GM18909 (cell line): Measurements from ENCODE around the gene ING2.
"Not testable (repeated sequence)": the region's sequence is repeated elsewhere in the genome, so short reads cannot be mapped to it uniquely, and the experiment has no call there.

ENCODE experiments used
- ATAC-seq: cut with Tn5 transposase; IDR thresholded peaks from one replicate; pipeline ENCODE4 v1.9.1; 2021; ENCODE audit warnings: mild to moderate bottlenecking; ENCODE audit not compliant: unreplicated experiment, poor library complexity

ING2 gene

DNA sequence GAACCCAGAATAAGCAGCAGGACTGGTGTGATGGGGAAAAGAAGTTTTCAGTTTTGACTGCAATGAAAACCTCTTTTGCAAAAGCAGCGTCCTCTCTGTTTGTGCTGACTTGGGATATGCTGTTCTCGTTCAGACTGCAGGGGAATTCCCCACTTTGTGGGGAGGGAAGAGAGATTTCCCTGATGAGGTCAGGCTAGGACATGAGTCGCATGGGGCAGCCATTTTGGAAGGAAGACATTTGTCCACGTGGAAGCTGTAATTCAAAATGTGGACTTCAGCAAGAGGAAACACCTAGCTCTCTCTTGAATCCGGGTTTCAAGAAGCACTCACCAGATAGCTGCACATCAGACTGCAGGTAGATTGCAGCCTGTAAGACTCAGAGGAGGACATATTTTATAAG lies 39.3 kb downstream of the ING2 start:
- no peak for ATAC-seq

DNA sequence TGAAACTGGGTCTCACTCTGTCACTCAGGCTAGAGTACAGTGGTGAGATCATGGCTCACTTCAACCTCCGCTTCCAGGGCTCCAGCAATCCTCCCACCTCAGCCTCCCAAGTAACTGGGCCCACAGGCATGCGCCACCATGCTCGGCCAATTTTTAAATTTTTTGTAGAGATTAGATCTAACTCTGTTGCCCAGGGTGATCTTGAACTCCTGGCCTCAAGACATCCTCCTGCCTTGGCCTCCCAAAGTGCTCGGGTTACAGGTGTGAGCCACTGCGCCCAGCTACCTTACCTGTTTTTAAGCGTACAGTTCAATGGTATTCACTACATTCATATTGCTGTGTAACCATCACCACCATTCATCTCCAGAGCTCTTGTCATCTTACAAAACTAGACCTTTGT lies 41.5 kb downstream of the ING2 start:
- ATAC-seq = no peak

DNA sequence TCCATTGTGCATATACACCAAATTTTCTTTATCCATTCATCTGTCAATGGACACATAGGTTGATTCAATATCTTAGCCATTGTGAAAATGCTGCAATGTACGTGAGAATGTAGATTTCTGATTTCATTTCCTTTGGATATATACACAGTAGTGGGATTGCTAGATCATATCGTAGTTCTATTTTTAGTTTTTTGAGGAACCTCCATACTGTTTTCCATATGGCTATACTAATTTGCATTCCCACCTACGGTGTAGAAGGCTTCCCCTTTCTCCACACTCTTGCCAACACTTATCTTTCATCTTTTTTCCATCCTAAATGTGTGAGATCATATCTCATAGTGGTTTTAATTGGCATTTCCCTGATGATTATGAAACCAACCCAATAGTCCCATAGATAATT lies 43.4 kb downstream of the ING2 start:
- no peak for ATAC-seq

GRCh38 chr4:183550345-183551093 lies 45.7 kb downstream of the ING2 start:
- ATAC-seq = no peak

DNA sequence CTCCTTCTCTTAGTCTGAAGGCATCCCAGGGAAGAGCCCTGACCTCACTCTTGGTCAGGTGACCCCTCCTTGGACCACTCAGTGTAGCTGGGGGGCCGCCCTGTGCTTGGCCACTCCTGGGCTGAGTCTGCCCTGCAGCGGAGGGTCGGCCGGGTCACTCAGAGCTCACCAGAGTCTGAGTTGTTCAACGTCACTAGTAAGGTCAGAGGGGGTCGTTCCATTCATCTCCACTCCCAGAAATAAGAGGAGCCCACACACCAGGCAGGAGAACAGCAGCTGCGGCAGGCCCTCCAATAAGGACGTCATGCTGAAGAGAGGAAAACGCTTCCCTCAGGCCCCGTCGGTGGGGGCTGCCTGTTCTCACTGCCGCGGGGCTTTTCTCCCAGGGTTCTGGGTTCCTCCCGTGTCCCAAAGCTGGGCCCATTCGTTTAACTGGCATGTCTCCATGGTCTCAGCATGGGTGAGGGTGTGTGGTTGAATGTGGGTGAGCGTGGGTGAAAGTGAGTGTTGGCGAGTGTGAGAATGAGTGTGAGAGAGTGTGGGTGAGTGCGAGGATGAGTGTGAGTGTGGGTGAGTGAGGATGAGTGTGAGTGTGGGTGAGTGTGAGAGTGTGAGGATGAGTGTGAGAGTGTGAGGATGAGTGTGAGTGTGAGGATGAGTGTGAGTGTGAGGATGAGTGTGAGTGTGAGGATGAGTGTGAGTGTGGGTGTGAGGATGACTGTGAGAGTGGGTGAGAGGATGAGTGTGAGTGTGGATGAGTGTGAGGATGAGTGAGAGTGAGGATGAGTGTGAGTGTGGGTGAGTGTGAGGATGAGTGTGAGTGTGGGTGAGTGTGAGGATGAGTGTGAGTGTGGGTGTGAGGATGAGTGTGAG lies 47.7 kb downstream of the ING2 start:
- ATAC-seq = no peak

GRCh38 chr4:183553147-183553478 lies 48.3 kb downstream of the ING2 start:
- ATAC-seq = not testable (repeated sequence)

DNA sequence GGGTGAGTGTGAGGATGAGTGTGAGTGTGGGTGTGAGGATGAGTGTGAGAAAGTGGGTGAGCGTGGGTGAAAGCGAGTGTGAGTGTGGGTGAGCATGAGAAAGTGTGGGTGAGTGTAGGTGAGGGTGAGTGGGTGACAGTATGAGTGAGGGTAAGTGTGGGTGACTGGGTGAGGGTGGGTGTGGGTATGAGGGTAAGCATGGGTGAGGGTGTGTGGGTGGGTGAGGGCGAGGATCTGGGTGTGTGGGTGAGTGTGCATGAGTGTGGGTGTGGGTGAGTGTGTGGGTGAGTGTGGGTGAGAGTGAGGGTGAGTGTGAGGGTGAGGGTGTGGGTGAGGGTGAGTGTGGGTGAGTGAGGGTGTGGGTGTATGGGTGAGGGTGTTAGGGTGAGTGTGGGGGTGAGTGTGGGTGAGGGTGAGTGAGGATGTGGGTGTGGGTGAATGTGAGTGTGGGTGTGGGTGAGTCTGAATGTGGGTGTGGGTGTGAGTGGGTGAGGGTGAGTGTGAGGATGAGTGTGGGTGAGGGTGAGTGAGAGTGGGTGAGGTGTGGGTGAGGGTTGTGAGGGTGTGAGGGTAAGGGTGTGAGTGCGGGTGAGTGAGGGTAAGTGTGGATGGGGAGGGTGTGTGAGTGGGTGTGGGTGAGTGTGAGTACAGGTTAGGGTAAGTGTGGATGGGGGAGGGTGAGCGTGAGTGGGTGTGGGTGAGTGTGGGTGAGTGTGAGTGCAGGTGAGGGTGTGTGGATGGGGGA lies 48.9 kb downstream of the ING2 start:
- no peak for ATAC-seq

DNA sequence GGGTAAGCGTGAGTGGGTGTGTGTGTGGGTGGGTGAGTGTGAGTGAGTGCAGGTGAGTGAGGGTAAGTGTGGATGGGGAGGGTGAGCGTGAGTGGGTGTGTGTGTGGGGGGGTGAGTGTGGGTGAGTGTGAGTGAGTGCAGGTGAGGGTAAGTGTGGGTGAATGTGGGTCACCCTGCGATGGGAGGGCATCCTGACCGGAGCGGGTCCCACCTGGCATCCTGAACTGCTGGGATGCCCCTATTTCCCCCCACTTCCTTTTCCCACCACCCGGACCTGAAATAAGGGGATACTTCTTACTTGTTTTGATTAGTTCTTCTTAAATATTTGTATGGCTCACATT lies 49.5 kb downstream of the ING2 start:
- ATAC-seq = no peak

DNA sequence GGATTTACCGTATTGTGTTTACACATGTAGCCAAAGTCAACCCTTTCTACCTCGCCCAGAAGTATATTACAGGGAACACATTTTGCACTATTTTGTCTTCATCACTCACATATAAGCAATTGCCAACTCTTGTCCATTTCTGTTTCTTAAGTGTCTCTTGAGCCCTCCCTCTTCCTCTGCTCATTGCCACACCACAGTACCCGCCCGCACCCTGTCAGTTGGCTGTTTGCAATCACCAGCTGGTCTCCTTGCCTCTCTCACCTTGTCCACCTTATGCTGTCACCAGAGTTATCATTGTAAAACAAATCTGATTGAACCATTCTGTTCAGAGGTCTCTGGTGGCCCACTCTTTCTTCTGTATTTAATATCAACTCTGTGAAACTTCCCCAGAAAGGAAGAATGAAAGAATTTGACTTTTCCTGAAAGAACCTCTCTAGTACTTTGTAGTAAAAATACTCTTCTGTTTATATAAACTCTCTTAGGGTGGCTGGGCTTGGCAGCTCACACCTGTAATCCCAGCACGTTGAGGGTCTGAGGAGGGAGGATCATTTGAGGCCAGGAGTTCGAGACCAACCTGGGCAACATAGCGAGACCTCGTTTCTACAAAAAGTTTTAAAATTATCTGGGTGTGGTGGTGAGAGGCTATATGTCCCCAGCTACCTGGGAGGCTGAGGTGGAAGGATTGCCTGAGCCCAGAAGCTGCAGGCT lies 50.2 kb downstream of the ING2 start:
- no peak for ATAC-seq

- no peak for ATAC-seq
These were observed 52.1 kb downstream of the ING2 start for GRCh38 chr4:183556947-183557346.

- no peak for ATAC-seq
These were observed 52.8 kb downstream of the ING2 start for GRCh38 chr4:183557611-183558010.

GRCh38 chr4:183558873-183559272 lies 54.0 kb downstream of the ING2 start:
- ATAC-seq = no peak

DNA sequence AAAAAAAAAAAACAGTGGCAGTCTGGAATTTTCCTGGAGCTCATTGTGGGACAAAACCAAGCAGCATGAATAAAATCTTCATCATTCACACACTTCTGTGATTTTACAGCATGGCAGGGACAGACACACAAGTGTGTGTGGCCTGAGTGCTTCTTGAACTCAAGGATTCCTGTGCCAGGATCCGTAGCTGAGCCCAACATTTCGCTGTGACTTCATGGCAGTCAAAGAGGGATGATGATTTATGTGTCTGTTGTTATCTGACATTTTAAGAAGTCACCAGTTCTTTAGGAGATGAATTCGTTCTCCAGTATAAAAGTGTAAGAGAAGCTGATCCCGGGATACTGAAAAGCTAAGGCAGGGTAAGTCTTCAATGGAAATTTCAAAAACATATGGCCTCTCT lies 57.0 kb downstream of the ING2 start:
- ATAC-seq = no peak
